NCI-H2196 (cell line): ENCODE measurements around the gene ASCC1.

Experiments
- DNase-seq: peaks from one replicate; lab custom pipeline; 2025; ENCODE audit not compliant: unreplicated experiment; lab: John Stamatoyannopoulos, UW

Gene ASCC1

DNA sequence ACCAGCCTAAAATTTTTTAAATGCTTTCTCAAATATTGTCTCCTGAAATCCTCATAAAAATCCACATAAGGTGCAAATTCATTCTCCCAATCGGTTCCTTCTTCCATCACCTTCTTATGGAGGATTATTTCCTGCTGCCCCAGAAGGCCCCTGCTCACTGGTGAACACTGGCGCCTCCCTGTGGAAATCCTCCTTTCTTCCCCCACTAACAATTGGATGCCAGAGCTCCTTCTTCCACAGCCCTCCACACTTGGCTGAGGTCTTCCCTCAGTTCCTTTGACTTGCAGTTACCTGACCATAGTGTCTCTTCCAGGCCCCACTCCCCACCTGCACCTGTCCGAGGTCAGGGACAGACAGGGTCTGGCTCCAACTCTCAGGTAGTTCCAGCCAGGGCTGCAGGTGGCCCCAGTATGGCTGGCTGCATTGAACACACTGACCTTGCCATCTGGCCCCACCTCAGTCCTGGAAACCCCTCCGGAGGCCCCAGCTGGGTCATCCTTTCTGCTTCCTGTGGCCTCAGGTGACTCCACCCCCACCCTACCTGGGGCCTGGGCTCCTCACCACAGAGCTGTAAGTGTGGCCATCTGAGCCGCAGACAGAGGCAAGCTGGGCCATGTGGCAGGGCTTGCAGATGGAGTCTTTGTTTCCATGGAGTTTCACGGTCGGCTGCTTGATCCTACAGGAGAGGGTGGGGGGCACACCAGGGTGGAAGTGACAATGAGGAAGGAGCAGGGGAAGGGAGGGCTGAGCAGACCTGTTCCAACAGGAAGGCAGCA is 146.1 kb downstream of the ASCC1 start:
- DNase-seq, result no peak

DNA sequence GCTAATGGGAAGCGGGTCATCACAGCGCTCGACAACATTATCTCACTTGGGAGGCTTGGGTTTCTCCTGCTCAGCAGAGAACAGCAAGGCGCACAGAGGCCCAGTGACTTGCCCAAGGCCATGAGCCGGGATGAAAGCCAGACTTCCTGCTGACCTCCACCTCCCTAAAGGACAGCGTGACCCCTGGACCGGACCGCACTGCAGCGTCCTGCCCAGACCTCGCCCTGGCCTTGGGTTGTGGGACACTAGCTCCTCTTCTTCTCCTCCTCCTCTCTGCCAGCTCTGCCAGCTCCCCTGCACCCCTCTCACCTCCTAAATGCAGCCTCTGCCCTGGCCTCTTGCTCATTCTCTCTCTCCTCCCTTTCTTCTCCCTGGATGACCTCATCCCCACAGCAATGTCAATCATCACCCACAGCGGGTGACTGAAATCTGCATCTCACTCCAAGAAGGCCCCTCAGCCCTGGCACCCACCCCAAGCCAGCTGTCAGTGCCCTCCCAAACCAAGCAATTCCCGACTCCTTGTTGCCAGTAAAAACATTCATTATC is 147.1 kb downstream of the ASCC1 start:
- no peak for DNase-seq

DNA sequence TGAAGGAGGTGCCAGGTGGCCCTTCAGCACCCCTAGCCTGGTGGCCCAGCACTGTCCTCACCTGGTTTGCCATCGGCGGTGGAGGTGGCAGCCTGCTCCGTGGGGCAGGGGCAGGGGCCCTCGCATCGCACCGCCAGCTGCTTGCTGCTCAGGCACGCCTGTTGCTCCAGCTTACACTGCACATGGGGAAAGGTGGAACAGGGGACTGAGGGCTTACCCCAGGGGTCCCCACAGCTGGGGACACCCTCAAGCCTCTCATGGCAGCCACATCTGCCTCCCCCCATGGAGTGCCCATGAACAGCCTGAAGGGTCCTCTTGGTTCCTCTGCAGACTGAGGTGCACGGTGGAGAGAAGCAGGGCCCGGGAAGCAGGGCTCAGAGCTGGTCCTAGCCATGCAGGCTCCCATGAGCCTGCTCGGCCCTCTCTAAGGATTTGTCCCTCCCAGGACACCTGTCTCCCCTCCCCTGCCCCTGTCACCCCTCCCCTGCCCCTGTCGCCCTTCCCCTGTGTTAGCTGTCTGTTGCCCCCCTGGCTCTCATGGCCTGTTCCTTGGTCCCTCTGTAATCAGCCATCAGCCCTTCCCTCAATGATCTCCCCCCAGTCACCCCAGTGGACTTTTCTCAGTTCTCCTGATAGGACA is 147.8 kb downstream of the ASCC1 start:
- no peak for DNase-seq

DNA sequence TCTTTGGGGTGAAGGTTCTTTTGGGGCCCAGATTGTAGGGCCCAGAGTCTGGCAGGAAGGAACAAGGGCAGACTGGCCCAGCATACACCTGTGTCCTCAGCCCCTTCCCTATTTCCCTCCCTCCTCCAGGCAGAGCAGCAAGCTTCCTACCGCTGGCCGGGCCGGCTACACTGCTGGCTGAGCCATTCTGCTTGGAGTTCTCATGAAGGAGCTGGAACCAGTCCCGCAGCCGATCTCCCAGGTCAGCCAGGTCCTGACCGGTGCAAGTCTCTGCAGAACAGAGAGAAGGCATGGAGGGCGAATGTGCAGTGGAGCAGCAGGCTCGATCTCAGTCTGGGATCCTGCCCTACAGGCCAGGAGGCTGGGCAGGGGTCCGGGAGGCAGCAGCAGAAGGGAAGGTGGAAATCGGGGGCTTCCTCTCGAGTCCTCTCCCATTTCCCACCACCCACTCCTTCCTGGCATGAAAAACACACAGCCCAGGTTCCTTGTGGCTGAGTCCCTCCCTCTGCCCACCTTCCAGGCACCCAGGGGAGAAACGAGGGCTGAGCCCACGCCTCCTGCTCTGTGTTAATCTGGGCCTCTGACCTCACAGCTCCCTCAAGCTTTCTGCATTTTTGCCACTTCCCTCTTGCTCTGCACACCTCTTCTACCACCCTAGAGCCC is 148.5 kb downstream of the ASCC1 start:
- no peak for DNase-seq

DNA sequence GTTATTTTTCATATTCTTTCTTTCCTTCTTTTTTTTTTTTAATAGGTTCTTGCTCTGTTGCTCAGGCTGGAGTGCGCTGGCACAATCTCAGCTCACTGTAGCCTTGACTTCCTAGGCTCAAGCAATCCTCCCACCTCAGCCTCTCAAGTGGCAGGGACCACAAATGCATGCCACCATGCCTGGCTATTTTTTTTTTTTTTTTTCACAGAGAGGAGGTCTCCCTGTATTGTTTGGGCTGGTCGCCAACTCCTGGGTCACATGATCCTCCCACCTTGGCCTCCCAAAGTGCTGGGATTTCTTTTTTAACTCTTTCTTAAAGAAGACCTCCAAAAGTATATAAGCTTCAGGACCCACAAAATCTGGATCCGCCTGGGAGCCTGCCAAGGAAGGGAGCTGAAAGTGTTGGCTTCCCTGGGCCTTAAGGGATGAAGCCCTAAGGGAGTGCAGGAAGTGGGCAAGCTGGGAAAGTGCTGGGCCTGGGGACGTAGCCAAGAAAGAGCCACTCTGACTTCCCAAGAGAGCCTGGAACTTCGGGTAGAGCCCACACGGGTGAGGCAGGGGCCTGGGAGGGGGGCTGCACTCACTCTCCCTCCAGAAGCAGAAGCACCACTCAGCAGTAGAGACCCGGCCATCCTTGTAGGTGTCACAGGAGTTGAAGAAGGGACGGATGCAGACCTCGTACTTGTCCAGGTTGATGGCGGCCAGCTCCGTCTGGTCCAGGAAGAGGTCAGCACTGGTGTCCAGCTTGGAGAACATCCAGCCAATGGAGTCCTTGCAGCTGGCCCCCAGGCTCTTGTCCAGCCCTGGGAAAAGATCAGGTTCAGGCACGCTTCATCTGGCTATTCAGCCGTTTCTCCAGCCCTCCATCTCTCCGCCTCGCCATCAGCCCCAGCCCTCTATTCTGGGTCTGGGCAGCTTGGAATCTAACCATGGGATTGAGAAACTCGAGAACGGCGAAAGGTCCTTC is 149.5 kb downstream of the ASCC1 start:
- no peak for DNase-seq

DNA sequence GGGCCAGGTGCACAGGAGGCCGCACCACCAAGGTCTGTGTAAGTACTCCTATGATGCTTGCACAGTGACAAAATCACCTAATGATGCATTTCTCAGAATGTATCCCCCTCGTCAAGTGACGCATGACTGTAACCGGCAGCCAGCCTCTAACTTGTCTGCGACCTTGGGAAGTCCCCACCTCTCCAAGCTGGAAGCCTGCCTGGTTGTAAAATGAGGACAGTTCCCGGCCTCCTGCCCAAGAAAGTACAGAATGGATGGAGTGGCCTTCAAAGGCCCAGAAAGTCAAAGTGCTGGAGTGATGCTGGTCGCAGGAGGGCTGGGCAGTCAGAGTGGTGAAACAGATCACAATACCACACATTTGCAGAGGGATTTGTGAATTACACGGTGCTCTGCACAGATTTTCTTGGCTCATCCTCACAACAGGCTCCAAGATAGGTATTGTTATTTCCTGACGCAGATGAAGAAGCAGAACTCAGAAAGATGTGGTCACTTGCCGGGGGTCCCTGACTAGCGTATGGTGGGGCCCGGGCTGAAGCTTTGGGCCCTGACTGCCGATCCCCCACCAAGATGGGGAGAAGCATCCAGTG is 150.5 kb downstream of the ASCC1 start:
- no peak for DNase-seq

DNA sequence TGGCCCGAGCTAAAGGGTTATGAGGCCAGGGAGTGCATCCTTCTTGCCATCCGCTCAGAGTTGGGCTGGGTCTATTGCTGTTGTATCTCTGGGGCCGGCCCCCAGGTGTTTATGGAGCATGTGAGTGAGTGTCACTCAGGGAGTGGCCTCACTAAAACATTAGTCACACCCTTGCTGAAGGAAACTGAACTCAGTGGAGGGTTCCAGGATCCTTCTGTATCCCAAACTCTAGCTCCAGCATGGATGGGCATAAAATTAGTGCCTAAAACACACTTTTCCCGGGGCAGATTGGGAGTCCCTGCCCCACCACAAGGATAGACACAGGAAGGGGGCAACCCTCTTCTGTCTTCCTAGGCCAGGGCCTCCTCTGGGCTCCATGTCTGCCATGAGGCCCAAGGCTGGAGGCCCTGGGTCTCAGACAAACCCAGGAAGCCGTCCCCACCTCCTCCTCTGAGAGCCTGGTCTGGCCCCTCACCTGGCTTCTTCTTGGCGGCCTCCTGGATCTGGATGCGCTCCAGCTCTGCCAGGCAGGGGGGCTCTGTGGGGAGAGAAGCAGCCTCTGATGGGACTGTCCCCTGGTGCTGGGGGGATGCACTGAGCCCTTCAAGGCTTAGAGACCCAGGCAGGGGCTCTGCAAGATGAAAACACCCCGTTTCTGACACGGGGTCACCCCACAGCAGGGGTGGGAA is 152.2 kb downstream of the ASCC1 start:
- DNase-seq, result no peak

DNA sequence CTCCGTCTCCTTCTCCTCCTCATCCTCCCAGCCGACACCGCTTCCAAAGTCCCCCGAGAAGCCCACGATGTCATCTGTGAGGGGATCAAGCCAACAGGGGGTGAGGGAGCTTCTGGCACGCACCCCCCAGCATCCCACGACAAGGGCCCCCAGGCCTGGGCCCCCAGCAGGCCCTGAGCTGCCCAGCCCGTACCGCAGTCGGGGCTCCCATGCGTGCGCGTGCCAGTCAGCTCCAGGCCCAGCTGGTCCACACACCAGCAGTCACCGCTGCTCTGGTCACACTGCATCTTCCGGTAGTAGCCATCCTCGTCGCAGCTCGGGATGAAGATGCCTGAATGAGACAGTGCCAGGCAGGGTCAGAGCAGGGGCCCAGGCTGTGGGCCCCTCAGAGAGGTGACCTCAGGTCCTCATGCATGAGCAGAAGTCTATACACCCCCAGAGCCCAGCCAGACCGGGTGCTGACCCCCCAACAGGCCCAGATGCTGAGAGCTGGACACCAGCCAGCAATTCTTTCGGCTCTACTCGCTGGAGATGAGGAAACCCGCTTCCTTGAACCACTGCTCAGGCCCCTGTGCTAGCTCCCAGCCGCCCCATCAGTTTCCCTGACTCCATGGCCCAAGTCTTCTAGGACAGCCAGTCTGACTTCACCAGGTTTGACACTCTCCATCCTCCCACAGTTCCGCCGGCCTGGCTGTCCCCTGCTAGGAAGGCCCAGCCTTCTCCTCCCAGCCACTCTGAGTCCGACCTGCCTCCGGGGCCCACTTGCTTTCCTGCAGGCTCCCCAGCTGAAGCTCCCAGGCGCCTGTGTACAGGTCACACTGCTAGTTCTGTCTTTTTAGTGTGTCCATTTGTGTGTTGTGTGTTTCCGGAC is 153.0 kb downstream of the ASCC1 start:
- no peak for DNase-seq

DNA sequence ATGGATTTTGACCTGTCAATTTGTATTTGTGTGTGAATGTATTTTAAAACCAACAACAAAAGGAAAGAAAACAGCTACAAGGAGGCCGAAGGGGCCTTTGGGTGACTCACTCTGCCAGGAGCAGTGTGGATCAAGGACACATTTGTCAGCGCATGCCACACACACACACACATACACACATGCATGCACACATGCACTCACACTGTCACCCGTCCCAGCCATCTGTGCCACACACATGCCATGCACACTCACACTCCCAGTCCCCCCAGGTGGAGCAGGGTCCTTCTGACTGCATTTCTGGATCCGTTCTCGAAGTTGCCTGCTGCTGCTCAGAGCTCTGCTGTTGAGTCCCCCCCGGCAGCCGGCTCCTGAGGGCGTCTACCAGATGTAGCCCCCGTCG is 153.7 kb downstream of the ASCC1 start:
- no peak for DNase-seq

DNA sequence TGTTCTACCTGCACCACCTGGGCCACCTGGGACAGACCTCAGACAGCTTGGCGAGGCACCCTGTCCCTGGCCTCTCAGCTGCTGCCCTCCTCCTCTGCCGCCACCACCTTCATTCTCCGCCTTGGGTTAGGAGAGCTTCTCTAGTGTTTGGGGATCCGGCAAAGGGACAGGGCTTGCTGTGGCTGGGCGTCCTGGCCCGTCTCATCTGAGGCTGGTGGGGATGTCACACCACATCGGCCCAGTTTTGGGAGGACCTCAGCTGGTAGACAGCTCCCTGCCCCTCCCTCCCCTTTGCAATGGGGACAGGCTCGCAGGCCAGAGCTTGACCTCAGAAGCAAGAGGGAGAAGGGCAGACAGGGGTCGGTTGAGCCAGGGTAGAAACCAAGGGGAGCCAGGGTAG is 154.1 kb downstream of the ASCC1 start:
- no peak for DNase-seq

DNA sequence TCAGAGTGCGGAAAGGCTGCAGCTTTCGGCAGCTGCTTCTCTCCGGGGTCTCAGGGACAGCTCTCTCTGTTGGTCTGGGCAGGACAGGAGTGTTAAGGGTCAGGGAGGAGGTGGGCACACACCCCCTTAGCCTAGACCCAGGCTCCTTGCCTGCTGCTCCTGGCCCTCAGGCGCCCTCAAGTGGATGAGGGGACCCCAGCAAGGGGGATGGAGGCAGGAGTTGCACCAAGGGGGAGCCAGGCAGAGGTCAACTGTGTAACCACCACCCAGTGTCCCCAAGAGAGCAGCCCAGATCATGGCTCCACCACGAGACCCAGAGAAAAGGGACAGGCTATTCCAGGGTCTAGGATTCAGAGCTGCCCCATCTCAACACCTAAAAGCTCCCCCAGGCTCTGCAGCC is 154.6 kb downstream of the ASCC1 start:
- DNase-seq, result no peak

DNA sequence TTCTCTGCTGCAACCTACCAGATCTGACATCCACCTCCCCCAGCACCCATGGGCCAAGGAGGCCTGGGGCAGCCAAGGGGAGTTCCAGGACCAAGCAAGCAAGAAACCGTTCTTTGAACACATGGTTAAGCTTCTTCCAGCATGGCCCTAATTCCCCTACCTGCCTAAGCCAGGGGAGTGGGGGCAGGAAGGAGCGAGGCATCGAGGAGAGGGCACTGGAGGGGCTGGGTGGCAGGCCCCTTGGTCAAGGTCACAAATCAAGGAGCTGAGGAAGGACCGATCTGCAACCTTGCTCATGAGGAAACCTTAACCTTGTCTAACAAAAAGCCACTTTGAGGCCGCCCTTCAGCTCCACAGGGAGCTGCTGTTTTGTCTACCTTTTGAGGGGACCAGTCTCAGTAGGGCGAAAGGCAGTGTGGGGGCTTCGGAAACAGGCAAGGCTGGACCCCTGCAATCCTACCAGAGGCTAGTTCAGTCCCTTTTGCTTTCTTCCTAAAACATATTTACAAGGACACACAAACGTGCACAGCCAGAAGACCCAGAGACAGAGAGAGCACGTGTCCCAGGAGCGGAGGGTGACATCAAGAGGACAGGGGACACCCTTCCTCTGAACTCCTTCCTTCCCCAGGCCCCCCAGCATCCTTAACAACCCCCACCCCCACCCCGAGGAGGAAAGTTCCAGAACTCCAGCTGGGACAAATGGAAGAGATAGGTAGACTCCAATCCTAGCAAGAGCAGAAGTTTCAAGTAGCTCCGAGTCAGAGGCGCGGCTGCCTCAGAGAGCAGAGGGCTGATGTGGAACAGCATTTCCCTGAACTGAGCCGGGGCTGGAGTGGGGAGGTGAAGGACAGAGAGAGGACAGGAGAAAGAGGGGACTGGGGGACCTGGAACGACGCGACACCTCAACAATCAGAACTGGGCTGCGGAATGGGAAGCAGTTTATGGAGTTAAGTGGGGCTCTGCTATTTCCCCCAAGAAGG is 155.9 kb downstream of the ASCC1 start:
- no peak for DNase-seq

DNA sequence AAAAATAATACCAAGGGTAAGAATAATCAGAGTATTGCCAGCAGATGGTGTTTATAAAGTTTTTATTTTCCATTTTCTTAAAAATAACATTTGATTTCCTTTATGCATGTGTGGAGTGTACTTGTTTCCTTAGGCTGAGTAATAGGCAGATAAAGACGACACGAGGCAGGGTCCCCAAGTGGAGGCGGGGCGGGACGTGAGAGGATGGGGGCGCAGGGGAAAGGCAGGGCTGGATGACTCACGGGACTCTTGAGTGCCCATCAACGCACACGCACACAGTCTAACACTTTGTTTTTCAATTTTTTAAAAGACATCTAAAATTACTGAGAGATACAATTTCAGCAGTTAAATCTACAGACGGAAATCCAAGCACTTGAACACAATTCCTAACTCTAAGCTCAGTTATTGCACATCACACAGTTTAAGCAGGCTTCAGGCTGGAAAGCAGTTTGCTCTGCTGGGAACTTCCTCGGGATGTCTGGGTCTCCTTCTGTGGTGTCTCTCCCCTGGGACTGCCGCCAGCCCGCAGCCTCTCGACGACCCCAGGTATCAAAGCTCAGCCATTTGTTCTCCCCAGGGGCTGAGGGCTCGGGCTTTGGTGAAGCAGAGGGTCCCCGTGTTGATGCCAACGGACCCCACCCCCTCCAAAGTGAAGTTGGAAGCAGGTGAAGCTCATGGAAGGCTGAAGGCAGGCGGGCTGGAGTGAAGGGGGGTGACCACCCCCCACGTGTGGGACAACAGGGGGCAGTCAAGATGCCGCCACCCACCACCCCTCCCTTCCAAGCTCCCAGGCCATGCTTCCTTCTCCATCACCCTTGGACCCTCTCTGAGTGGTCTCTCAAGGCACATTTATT is 156.9 kb downstream of the ASCC1 start:
- no peak for DNase-seq

DNA sequence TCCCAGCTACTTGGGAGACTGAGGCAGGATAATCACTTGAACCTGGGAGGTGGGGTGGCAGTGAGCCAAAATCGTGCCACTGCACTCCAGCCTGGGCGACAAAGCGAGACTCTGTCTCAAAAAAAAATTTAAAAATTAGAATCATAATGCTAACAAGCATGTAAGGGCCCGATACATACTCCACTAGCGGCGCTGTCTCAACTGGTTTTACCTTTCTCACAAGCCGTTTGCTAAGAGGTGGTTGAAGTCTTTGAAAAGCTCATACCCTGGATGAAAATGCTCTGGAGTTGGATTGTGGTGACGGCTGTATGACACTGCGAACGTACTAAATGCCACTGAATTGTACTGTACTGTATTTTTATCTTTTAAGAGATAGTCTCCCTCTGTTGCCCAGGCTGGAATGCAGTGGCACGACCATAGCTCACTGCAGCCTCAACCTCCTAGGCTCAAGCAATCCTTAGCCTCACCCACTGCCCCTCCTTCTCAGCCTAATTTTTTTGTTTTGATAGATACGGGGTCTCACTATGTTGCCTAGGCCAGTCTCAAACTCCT is 157.7 kb downstream of the ASCC1 start:
- no peak for DNase-seq

DNA sequence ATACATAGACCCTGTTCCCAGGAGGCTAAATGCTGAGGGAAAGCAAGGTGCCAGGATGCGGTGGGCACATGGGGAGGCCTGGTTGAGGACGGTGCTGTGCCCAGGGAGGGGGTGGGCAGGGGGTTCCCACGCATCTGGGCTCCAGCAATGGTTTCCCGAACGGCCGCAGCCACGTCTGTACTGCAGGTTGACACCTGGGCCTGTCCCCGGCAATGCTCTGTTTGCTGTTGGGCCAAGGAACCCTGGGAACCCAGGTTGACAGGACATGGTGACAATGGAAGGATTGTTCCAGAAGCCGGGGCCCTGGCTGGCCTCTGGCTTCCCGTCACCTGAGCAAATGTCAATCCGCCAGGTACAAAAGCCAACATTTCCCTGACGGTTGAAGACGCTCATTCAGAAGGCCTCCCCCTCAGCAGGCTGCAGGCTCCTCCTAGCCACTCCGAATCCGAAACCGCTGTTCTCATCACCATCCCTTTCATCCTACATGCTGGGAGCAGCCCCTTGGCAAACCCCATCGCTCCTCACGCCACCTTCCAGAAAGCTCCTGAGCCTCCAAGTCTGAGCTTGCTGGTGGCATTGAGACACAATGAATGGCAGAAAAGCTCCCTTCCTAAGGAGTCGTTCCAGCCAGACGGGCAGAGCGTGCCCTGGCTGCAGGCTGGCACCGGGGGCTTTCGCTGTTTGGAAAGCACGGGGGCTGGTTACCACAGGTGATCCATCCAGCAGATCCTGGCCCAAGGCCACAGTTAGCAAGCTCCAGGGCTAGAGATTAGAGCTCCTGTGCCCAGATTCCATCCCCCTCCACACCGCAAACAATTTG is 158.9 kb downstream of the ASCC1 start:
- DNase-seq, result no peak

DNA sequence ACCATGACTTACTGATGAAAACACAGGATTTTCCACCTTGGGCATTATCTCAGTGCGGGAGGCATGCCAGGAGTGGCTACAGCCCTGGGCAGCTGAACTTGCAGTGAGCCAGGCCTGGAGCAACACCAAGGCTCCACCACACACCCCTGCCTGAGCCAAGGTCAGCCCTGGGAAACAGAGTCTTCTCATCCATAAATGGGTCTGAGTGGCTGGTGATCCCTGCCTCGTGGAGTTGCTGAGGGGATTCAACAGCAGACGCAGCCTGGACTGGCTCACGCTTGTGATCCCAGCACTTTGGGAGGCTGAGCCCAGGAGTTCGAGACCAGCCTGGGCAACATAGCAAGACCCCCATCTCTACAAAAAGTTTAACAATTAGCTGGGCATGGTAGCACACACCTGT is 160.0 kb downstream of the ASCC1 start:
- no peak for DNase-seq
